Ovary (tissue), 3 donors: ENCODE data around the gene SNX10.

Experiments
- EP300 ChIP-seq: sonication (generic); formaldehyde crosslinking; IDR thresholded peaks from one replicate; pipeline ENCODE4 v1.6.1; 2017; ENCODE audit warnings: antibody characterized with exemption
- TF ChIP-seq, protein P1 (sequence below), 3 donors: fragments of 450-650 bp in 2 of 3; fragments of 200-600 bp in 1 of 3; IDR thresholded peaks; one replicate each; pipeline versions ENCODE4 v1.5.1 to v1.8.0; 2016 to 2022; ENCODE audit warnings: antibody characterized with exemption in 3 of 3, mild to moderate bottlenecking in 1 of 3
- donor health status: DM: no; HTN: no; CAD: no.

DNA sequence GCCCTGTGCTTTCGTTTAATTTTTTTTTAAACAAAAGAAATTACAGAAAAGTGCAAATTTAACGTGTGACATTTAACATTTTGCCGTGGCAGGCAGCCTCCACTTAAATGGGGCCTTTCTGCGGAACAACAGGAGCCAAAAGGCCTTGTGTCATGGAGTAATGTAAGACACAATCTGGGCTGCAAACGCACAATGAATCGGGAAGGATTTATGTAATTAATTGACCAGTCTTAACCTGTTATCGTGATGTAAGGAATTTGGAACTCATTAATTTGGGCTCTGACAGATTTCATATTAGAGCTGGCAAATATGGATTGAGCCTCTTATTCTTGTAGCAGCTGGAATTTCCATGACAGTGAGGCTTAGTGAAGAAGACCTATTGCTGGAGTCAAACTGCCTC lies 86.4 kb downstream of the SNX10 start:
- TF ChIP-seq, protein P1, sequence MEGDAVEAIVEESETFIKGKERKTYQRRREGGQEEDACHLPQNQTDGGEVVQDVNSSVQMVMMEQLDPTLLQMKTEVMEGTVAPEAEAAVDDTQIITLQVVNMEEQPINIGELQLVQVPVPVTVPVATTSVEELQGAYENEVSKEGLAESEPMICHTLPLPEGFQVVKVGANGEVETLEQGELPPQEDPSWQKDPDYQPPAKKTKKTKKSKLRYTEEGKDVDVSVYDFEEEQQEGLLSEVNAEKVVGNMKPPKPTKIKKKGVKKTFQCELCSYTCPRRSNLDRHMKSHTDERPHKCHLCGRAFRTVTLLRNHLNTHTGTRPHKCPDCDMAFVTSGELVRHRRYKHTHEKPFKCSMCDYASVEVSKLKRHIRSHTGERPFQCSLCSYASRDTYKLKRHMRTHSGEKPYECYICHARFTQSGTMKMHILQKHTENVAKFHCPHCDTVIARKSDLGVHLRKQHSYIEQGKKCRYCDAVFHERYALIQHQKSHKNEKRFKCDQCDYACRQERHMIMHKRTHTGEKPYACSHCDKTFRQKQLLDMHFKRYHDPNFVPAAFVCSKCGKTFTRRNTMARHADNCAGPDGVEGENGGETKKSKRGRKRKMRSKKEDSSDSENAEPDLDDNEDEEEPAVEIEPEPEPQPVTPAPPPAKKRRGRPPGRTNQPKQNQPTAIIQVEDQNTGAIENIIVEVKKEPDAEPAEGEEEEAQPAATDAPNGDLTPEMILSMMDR (IDR thresholded peaks at IDR 0.05): no peak
- no peak for TF ChIP-seq EP300
